ENCODE measurements around the gene AIPL1.

AIPL1 gene

GRCh38 chr17:6453279-6454024, 18.5 kb upstream of the AIPL1 start:
- TF ChIP-seq MAX (IDR thresholded peaks at IDR 0.05; ENCODE audit: low read depth, low read length) (no peak), POLR2A (IDR thresholded peaks at IDR 0.05; ENCODE audit: extremely low read depth, insufficient read length) (no peak), CTCF (IDR thresholded peaks at IDR 0.05; ENCODE audit: low read depth, low read length) (no peak), MYC (IDR thresholded peaks at IDR 0.05; ENCODE audit: low read depth, low read length) (no peak)
- no peak overlapping the region for H3K4me3 ChIP-seq (ENCODE audit: low read depth, low read length)
- no peak for DNase-seq (ENCODE audit: low read depth)

GRCh38 chr17:6452471-6453266, 17.7 kb upstream of the AIPL1 start:
- no peak overlapping the region for H3K4me3 ChIP-seq (ENCODE audit: low read depth, low read length)
- DNase-seq (ENCODE audit: low read depth) = no peak
- TF ChIP-seq MYC (IDR thresholded peaks at IDR 0.05; ENCODE audit: low read depth, low read length) (no peak), MAX (IDR thresholded peaks at IDR 0.05; ENCODE audit: low read depth, low read length) (no peak), POLR2A (IDR thresholded peaks at IDR 0.05; ENCODE audit: extremely low read depth, insufficient read length) (no peak), CTCF (IDR thresholded peaks at IDR 0.05; ENCODE audit: low read depth, low read length) (no peak)

DNA sequence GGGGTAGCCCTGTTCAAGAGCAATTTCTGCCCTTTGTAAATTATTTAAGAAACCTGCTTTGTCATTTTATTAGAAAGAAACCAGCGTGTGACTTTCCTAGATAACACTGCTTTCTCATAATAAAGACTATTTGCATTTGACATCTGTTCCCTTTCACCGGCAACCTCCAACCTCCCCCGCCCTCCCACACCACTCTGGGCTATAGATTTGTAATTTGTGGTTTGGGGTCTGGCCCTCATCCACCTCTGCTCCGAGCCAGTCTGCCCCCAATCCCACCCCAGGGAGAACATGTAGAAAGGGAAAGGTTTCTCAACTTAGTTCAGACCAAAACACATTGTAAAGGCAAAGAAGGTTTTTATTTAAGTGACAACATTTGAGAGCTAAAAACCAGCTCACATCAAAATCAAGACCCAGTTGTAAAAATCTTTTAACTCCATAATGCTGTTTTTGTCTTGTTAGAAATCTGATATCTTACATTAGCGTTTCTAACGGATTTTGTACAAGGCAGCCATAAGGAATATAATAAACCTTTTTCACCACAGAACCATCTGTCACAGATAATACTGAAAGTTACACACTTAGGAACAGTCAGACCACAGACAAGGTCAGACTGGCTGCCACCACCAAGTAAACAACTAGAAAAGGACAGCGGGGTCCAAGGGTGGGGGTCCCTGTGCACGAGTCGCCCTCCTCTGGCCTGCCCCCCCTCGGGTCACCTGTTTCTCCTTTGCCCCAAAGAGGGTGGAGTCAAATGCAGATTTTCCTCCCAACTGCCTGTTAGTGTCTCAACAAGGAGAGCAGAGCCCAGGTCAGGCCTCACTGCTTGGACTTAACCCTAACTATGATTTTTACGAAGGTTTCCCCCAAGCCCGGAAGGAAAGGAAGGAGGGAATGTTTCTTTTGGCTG, 16.3 kb upstream of the AIPL1 start:
- peak; percentile 44 for DNase-seq (ENCODE audit: low read depth)
- H3K4me3 ChIP-seq (ENCODE audit: low read depth, low read length) = no peak overlapping the region
- TF ChIP-seq CTCF (IDR thresholded peaks at IDR 0.05; ENCODE audit: low read depth, low read length) (no peak), MAX (IDR thresholded peaks at IDR 0.05; ENCODE audit: low read depth, low read length) (no peak), POLR2A (IDR thresholded peaks at IDR 0.05; ENCODE audit: extremely low read depth, insufficient read length) (no peak), MYC (IDR thresholded peaks at IDR 0.05; ENCODE audit: low read depth, low read length) (no peak)

- DNase-seq (ENCODE audit: low read depth) = no peak
- no peak for TF ChIP-seq MAX (IDR thresholded peaks at IDR 0.05; ENCODE audit: low read depth, low read length)
- TF ChIP-seq CTCF (IDR thresholded peaks at IDR 0.05; ENCODE audit: low read depth, low read length) = no peak
- TF ChIP-seq POLR2A (IDR thresholded peaks at IDR 0.05; ENCODE audit: extremely low read depth, insufficient read length) = no peak
- TF ChIP-seq MYC (IDR thresholded peaks at IDR 0.05; ENCODE audit: low read depth, low read length) = no peak
- no peak overlapping the region for H3K4me3 ChIP-seq (ENCODE audit: low read depth, low read length)
Measured at GRCh38 chr17:6449307-6449706, 14.4 kb upstream of the AIPL1 start.

DNA sequence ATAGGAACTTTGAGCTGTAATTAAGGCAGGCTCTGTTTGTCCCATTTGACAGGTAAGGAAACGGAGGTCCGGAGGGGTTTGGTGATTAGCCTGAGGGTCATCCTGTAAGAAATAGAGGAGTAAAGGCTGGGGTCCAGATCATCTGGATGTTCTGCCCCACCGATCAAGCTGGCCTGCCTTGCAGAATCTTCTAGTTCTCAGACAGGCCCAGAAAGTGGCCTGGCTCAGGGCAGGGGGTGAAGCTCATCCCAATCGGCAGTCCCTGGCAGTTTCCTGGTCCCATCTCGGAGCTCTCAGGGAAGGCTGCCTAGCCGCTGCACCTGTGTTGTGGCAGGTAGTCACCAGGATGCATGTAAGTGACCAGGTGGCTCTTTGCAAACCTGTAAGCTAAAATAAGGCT, 13.6 kb upstream of the AIPL1 start:
- H3K4me3 ChIP-seq (ENCODE audit: low read depth, low read length) = no peak overlapping the region
- DNase-seq (ENCODE audit: low read depth) = no peak
- TF ChIP-seq POLR2A (IDR thresholded peaks at IDR 0.05; ENCODE audit: extremely low read depth, insufficient read length) (no peak), MAX (IDR thresholded peaks at IDR 0.05; ENCODE audit: low read depth, low read length) (no peak), CTCF (IDR thresholded peaks at IDR 0.05; ENCODE audit: low read depth, low read length) (no peak), MYC (IDR thresholded peaks at IDR 0.05; ENCODE audit: low read depth, low read length) (no peak)
